NCI-H345 treated with DMSO at 0.1 percent for 48 hours (cell line): ENCODE results near the gene CUL4A.

Source experiments
- DNase-seq: peaks from one replicate; lab custom pipeline; 2025; ENCODE audit not compliant: unreplicated experiment; lab: John Stamatoyannopoulos, UW

Gene CUL4A

DNA sequence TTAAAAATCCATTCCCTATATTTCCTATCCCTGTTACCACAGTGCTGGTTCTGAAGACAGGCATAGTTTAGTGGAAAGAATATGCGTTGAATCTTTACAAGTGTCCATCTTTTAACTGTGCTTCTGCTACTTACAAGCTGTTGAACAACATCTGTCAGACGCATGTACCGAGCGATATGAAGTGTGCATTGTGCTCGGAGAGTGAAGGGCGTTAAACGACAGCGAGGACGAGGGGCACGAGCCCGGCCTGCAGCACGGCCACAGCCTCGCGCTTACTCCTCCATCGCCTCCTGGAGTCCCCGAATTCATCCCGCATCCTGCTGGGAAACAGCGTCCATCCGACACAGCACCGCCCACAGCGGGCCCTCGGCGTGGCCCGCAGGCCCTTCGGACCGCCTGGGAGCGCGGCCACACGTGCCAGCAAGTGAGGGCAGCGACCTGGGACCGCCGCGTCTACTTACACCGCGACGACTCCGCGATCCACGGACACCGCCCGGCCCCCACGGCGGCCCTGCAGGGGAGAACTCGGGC is 1.5 kb upstream of the CUL4A start:
- DNase-seq, result no peak

- peak; percentile 81 for DNase-seq
Observed at GRCh38 chr13:113208421-113209335, 735 bp upstream of the CUL4A start, which contains the start of gene PCID2. PCID2 (minus strand) TSS chr13:113208669; CDS start chr13:113208634, 35 bp downstream.

DNA sequence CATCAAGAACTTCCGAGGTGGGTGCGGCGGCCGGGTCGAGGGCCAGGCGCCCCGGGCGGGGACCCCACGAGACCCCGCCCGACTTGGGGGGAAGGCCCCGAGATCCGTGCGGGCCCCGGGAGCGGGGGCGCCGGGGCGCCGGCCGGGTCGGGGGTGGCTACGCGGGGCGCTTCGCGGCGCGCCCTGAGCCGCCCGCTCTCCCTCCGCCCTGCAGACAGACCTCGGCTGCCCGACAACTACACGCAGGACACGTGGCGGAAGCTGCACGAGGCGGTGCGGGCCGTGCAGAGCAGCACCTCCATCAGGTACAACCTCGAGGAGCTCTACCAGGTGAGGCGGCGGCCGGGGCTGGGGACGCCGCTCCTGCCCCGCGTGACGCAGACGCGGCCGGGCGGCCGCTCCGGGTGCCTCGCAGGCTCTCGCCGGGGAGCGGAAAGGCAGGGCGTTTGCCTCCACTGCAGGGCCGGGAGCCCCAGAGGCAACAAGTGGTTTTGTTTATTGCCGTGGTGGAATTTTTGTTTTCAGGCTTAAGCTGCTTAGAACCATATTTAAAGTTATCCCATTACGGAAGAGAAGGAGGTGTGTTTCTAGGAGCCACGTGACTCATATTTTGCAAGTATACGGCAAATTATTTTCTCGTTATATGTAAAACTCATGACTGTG is 477 bp downstream of the CUL4A start:
- no peak for DNase-seq

DNA sequence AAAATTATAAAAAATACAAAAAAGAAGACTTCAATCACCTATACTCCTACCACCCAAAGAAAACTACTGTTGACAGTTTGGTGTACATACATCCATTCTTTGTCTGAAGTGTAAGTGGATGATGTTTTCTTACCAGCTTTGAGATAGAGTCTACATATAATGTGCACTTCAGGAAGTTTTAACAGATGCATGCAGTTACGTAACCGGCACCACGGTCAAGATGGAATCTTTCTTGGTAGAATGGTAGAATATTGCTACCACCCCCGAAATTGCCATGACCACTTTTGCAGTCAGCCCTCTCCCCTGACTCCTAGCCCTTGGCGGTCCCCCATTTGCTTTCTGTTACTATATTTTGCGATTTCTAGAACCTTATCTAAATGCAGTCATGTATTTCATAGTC is 1.4 kb downstream of the CUL4A start:
- DNase-seq, result no peak

DNA sequence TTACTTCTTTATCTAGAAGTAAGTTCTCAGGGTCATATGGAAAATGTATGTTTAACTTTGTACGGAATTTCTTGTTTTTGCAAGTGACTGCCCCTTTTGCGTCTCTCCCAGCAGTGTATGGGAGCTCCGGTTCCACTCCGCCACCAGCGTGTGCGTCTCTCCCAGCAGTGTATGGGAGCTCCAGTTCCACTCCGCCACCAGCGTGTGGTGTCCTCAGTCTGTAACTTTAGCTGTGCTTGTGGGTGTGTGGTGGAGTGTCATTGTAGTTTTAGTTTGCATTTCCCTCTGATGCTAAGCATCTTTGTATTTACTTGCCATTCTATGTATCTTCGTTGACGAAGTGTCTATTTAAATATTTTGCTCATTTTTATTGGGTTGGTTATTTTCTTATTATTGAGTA is 2.4 kb downstream of the CUL4A start:
- no peak for DNase-seq

- DNase-seq, result no peak
Observed at GRCh38 chr13:113216254-113217048, 7.0 kb downstream of the CUL4A start.

DNA sequence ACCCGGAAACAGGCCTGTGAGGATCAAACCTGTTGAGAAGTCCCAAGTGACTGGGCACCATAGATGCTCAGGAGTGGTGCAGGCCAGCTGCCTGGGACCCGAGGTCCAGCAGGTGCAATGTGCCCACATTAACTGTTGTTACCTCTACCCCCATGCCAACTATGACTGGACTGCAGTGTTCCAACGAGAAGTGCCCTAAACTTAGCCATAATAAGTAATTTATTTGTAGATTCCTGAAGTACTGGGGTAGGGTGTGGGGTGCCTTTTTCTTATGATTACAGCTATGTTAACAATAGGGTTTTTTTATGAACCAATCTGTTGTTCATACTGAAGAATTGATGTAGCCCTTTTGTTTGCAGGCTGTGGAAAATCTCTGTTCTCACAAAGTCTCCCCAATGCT is 9.2 kb downstream of the CUL4A start:
- DNase-seq, result no peak

DNA sequence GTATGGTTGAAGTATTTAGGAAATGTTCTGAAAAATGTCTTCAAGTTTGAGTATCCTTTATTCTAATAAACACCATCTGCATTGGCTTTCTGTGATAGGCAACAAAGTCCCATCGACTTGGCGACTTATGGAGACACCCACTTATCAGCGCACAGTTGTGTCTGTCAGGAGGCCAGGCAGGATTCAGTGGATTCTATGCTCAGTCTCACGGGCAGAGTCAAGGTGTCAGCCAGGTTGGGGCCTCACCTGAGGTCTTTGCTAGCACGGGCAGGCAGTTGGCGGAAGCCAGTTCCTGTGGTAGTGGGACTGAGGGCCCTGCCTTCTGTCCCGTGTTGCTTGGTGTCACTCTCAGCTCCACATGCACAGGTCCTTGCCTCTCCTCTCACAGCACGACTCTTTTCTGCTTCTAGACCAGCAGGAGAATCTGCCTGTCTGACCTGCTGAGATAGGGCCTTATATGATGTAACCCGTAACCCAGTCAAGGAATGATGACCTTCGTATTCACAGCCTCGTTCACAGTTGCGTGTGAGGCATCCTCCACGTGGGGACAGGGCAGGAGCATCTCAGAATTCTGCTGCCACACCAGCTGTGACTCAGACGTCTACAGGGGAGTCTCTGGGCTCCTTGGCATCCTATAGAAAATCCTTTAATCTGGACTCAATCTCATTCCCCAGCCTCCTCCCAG is 10.0 kb downstream of the CUL4A start:
- no peak for DNase-seq

DNA sequence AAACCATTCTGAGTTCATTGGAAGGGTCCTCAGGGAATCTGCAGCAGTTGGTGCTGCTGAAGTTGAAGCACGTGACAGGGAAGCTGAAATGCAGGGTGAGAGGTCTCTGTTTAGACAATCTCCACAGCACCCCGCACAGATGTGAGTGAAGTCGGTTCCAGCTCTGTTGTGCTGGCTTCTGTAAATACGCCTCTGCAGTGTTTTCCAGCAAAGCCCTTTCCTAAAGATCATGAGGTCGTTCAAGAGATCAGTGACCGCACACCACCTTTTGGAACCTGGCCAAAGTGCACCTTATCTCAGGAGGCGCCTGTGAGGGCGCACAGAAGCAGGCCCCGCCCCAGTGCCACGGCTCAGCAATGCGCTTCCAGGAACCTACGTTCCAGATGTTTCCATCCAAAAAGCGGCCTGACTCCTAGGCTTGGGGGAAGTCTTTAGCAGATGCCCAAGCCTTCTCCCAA is 10.8 kb downstream of the CUL4A start:
- DNase-seq, result no peak

- no peak for DNase-seq
Observed at GRCh38 chr13:113220877-113221276, 11.5 kb downstream of the CUL4A start.

DNA sequence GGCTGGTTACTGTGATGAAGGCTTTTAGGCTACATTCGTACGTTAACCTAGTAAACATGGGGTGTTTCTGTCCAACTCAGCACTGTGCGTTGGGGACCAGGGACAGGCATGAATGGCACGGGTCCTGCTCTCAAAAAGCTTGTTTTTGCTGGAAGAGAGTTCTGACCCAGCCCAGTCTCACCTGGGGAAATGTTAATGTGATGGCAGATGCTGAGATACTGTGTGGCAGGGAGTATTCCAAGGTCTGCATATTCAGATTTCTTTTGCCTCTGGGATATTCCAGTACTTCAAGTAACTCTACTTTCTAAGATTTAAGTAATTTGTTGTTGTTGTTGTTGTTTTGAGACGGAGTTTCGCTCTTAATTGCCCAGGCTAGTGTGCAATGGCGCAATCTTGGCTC is 13.7 kb downstream of the CUL4A start:
- no peak for DNase-seq

GRCh38 chr13:113224486-113224885 is 15.1 kb downstream of the CUL4A start:
- no peak for DNase-seq

DNA sequence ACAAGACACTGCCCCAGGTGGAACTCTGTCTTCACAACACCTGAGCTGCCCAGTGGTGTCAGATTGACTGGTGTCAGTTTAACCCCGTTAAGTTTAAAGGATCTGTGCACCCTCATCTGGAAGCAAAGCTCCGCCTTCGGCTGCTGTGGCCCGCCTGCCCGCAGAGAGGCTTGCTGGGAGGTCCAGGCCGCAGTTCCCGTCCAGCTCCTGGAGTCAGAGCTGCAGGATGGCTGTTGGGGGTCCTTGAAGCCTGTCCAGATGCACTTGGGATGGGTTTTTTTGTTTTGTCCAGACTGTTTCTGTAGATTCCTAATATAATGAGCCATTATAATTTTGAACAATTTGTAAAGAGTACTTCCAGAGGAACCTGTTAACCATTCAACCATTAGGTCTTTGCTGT is 16.1 kb downstream of the CUL4A start:
- no peak for DNase-seq

DNA sequence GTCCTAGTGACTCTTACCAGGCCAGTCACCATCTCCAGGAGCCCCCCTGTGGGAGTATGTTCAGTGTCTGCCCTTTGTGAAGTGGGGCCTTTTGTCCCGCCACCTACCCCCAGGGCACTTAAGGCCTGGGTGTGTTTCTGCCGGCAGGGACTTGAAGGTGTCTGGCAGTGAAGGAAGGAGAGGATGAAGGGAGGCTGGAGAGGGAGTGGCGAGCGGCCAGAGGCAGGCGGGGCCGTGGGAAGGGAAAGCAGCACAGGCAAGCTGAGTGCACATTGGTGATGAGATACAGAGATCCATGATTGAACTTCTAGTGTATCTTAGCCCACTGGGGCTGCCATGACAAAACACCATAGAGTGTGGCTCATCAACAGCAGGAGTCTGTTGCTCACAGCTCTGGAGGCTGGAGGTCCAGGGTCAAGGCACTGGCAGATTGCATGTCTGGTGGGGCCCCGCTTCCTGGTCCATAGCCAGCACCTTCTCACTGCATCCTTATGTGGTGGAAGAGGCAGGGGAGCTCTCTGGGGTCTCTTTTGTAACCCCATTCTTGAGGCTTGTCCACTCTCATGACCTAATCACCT is 17.5 kb downstream of the CUL4A start:
- no peak for DNase-seq

DNA sequence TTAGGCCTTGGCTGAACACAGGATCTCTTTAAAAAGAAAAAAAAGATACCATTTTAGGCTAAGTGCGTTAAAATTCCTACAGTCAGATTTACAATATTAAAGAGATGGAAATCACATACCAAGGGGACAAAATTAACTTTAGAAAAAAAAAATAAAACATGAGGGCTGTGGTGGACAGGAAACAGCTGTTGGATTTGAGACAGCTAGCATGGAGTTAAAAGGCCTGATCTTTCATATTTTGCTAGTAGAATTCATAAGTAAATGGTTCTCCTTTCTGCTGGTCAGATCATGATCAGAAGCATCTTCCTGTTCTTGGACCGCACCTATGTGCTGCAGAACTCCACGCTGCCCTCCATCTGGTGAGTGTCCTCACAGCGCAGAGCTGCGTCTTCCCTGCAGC is 19.7 kb downstream of the CUL4A start:
- no peak for DNase-seq

GRCh38 chr13:113229791-113230190 is 20.4 kb downstream of the CUL4A start:
- DNase-seq, result no peak

- DNase-seq, result no peak
Observed at GRCh38 chr13:113231306-113232207, 22.1 kb downstream of the CUL4A start.

DNA sequence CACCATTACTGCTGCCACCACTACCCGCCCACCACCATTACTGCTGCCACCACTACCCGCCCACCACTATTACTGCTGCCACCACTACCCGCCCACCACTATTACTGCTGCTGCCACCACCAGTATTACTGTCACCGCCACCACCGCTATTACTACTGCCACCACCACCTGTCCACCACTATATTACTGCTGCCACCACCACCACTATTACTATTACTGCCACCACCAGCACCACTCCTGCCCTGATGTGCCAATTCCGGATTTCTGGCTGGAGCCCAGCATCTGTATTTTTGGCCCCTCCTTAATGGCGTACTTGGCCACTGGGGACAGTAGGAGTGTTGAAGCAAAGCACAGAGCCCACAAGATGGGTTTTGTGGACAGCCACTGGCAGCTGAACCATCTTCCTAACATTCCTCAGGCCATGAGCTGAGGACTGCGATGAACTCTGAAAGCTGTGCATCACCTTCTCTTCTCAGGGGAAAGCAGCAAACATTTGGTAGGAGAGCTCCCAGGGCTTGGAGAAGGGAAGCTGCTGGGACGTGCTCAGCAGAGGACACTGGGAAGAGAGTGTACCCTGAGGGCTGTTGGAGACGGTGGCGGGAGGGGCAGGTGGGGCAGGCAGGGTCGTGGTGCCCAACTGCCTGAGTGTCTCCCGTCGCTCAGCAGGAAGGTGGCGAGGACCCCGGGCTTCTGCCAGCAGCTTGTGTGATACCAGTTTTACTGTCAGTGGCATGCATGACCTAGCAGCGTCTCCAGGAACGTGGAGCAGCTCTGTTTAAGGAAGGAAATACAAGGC is 23.0 kb downstream of the CUL4A start:
- no peak for DNase-seq
